GM12892 (cell line): ENCODE measurements around the gene DAB1.

Experiments used
- POLR2A ChIP-seq: IDR thresholded peaks from 2 replicates; pipeline ENCODE4 v1.6.1; 2011; ENCODE audit warnings: low read depth, low read length, control low read depth
- POLR2AphosphoS5 ChIP-seq: IDR thresholded peaks from 2 replicates; pipeline ENCODE4 v1.6.1; 2011; ENCODE audit warnings: low read depth, low read length, control low read depth
- TAF1 ChIP-seq: IDR thresholded peaks from 2 replicates; pipeline ENCODE4 v1.6.1; 2011; ENCODE audit warnings: low read depth, mild to moderate bottlenecking, control low read depth, low read length, borderline replicate concordance

DNA sequence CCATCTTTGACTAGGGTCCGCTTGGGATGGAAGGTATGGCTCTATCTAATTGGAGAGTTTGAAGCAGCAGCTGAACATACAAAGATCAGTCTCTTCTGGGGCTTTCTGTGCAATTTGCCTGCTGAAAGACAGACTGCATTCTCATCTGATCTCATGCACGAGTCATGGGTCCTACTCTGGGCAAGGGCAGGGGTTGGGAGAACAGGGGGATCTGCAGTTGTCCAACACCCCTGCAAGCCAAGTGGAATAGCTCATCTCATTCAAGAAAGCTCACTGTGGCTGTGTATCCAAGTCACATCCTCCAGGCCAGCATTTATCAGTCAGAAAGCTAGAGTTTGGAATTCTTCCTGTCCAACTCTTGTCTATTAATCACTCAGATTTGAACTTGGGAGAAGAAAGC is 280.9 kb downstream of the DAB1 start:
- no peak for TF ChIP-seq TAF1
- no peak for TF ChIP-seq POLR2AphosphoS5
- no peak for TF ChIP-seq POLR2A
